SH-SY5Y (cell line): ENCODE measurements around the gene CD69.

Experiments
- GATA2 ChIP-seq: IDR thresholded peaks from 2 replicates; pipeline ENCODE4 v1.6.1; 2011; ENCODE audit warnings: mild to moderate bottlenecking, low read depth, low read length
- GATA3 ChIP-seq: IDR thresholded peaks from 2 replicates; pipeline ENCODE4 v1.6.1; 2011; ENCODE audit warnings: low read depth, mild to moderate bottlenecking, low read length, moderate library complexity

CD69 gene

DNA sequence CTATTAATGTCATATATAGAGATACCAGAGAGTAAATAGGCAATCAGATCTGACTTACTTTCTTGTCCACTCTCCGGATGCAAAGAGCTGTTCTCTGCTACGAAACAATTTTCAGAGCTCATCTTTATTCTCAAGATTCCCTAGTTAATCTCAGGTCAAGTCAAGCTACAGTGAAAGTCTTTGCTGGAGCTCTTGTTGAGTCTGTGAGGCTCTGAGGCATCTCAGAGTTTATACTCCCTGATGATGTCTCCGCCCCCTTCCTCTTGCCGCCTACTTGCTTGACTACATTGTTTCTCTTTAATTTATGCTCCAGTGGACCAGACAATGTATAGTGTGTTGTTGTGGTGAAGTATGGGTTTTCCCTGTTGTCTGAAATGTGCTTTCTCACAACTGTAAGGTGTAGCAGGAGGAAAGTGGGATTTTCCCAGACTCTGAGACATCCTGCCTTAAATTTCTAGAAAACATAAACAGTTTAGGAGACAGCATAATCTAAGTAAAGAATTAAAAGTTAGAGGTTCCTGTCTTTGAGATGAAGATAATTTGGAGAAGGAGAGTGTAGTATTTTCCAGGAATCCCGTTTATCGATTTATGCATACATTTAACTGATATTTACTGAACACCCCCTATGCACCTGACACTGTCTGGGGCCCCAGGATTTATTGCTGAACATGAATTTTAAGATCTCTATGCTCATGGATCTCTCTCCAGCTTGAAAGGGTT is at the start of gene CD69:
Gene CD69, minus strand, starts transcription at position 203 of the 720 bp plus-strand sequence. Its CDS starts 81 bp downstream, at position 122.
- TF ChIP-seq GATA3, result no peak
- no peak for TF ChIP-seq GATA2

DNA sequence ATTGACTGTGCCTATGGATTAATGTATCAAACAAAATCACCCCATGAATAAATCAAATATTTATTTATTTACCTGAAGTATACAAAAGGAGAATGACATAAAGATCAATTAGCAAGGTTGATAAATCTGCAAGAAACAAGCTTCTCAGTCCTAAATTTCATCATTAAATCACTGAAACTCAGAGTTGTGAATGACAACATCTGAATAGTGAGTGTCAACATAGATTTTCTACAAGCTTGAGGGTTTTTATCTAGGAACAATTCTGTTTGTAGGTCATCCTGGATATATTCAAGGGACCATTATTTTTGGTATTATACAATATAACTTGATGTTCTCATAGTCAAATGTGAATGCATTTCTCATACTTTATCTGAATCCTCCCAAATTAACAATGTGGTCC is 49.2 kb upstream of the CD69 start:
- TF ChIP-seq GATA3 (no peak), GATA2 (no peak)

DNA sequence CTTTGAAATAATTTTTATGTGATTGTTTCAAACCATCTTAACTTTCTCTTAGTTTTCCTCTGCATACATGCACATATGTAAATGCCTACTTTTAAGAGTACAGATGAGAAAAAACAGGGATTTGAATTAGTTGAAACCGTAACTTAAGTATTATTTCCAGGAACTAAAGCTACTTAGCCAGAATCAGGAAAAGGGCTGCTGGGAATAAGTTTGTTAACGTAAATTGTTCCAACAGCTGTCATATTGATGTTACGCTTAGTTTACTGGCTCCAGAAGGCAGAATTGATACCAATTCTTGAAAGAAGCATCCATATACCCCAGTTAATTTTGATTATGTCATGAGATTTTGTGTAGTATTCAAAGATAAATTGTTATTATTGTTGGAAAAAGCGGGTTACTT is 48.6 kb upstream of the CD69 start:
- TF ChIP-seq GATA3, result no peak
- TF ChIP-seq GATA2, result no peak

DNA sequence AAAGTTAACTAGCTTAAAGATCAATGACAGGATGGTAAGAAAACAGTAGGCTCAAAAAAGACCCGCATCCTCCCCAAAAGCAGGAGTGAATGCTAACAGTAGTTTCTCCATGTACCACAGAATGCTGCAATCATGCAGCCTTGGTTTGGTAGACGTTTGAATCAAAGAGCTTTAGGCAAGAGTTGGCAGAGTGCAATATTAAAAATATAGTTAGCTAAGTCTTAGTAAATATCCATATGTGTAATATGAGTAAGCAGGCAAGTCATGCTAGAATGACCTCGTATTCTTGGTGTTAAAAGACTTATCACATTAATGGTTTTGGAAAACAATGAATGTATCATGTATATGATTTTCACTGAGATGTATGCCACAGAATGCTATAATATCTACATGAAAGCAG is 47.8 kb upstream of the CD69 start:
- TF ChIP-seq GATA2 (no peak), GATA3 (no peak)

DNA sequence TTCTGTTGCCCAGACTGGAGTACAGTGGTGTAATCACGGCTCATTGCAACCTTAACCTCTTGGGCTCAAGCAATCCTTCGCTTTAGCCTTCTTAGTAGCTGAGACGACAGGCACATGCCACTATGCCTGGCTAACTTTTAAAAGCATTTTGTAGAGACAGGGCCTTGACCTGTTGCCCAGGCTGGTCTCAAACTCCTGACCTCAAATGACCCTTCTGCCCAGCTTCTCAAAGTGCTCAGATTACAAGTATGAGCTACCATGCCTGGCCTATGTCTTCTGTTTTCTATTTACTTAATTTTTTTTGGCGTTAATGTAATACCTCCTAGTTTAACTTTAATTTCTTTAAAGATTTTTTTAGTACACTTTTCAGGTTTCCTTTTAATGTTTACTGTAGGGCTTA is 46.0 kb upstream of the CD69 start:
- TF ChIP-seq GATA3 (no peak), GATA2 (no peak)

DNA sequence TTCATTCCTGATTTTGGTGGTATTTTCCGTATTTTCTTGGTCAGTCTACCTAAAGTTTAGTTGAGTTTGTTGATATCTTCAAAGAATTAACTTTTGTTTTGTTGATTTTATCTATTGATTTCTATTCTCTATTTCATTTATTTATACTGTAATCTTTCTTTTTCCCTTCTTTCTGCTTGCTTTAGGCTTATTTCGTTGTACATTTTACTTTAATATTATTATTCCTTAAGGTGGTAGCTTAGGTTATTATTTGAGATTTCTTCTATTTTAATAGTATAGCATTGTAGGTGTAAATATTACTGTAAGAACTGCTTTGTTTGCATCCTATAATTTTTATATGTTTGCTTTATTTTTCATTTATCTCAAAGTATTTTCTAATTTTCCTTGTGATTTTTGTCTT is 45.2 kb upstream of the CD69 start:
- no peak for TF ChIP-seq GATA3
- TF ChIP-seq GATA2, result no peak

DNA sequence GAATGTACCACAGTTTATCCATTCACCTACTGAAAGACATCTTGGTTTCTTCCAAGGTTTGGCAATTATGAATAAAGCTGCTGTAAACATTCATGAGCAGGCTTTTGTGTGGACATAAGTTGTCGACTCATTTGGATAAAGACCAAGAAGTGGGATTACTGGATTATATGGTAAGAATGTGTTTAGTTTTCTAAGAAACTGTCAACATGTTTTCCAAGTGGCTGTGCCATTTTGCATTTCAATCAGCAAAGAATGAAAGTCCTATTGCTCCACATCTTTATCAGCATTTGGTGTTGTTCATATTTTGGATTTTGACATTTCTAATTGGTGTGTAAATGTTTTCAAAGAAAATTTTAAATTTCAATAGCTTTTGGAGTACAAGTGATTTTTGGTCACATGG is 39.3 kb upstream of the CD69 start:
- TF ChIP-seq GATA3 (no peak), GATA2 (no peak)

DNA sequence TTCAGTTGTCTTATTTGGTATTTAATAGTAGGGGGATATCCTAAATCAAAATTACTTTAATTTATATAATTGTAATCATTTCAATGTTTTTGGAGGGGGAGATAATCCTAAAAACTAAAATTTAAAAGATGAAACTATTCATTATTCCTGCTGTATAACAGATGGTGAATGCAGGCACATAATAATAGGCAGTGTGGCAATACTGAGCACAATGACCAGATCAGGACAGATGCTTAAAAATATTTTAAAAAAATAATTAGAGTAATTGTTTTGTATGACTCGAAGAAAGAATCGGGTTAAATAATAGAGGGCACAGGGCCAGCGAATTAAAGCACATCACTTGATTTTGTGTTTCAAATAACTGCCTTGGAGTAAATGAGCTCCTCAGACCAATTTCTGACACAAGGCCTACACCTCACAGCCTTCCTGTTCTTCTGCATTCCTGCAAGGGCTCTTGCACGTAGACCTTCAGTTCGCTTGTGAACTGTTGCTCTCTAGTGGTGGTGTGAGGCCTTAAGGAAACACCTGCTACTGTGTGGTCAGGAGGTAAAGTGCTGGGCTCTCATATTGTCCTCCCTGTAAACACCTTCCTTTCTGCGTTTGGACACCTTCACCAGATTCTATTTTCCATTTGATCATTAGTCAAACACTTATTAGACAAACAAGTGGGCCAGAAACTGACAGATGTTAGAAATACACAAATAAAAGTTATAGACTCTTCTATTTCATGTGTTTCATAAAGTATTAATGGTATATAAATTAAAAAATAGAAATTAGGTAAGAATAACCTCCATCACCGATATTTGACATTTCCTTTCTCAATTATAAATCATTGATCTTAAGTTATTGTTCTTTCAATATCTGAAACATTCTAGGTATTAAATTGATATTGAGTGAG is 37.3 kb upstream of the CD69 start:
- TF ChIP-seq GATA3, result no peak
- TF ChIP-seq GATA2, result no peak

DNA sequence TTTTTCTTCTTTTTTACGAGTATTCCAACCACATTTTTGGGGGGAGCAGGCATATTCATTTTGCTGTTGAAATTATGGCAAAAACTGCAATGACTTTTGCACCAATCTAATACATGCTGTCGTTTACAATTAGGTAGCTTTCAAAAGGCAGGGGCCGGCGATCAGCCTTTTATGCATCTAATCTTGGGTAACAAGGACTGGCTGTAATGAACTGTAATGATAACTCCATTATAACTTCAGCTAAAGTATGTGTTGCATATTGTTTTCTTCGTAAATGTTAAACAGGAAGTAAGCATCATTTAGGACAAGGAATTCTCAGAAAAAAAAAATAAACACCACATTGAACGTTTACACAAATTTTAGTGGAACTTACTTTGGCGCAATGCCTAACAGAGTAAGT is 36.3 kb upstream of the CD69 start:
- no peak for TF ChIP-seq GATA2
- no peak for TF ChIP-seq GATA3

DNA sequence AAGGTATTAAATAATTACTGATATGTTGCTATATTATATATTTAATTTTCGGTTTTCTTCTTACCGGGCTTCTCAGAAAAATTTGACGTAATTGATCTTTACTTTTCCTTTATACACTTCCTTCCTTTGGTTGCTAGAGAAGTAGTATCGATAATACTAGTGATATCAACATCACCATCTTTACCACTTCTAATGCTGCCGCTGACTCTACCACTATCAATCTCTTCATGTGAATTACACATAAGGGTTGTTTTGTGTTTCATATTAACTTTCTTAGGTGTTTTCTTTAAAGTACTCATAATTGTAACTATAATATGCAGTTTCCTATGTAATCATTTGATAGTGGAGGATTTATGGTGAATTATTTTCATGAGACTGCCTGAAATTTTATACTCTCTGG is 35.6 kb upstream of the CD69 start:
- TF ChIP-seq GATA3, result no peak
- no peak for TF ChIP-seq GATA2

DNA sequence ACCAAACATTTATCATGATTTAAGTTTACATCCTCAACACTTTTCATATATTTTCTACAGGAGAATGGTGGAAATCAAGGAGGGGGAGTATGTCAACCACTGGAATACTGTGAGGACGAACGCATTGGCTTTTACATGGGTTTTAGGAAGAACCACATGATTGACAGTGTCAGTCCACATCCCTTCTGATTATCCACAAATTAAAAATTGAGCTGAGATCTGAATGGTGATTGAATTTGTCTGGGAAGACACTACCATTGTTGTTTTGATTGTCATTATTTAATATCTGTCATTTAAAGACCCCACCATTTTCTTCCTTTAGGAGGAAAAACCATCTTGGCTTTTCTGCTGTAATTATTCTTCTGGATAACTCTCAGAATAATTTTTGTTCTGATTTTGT is 35.2 kb upstream of the CD69 start:
- TF ChIP-seq GATA3 (no peak), GATA2 (no peak)

DNA sequence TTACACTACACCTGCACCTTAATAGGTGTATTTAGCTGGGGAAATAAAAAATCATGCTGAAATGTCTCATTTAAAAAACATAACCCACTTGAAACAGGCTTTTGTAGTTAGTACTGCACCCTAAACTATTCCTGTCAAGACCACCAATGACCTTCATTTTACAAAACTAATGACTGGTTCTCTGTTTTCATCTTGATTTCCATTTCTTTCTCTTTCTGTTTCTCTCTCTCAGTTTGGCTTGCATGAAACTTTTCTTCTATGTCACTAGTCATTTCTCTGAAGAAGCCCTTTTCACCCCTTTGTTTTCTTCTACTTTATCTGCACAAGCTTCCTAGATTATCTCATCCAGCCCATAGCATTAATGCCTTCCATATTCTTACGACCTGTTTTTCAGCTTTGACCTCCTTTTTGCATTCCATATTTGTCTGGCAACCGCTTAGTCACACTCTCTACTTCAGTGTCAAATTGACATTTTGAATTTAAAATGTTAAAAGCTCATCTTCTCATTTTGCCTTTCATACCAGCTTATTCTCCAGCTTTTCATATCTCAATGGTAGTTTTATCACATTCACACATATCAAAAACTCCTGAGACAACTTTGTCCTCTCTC is 33.9 kb upstream of the CD69 start:
- TF ChIP-seq GATA2, result no peak
- TF ChIP-seq GATA3, result no peak

DNA sequence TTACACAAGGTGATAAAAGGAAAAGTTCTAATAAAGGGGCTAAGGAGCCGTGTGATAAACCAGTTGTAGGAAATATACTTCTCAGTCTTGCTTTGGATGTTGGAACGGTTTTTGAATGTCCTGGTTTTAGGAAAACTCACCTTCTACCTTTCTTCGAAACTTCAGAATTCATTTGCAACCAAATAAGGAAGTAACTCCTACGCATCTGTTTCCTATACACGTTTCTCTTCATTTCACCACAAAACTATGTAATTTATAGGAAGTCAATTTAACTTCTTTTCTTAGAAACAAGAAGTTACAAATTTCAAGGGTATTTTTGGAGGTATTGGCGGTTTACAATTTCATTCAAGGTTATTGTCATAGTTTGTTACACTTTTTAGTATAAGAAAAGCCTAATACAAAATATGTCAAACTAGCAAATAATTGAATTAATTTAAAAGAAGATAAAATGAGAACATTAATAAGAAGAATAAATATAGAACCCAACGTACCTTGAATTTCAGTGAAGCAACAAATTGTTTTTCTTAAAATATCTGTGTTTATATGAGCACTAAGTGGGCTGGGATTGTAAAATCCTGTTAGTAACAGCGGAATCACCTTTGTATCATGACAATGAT is 33.2 kb upstream of the CD69 start:
- TF ChIP-seq GATA2, result no peak
- TF ChIP-seq GATA3, result no peak

DNA sequence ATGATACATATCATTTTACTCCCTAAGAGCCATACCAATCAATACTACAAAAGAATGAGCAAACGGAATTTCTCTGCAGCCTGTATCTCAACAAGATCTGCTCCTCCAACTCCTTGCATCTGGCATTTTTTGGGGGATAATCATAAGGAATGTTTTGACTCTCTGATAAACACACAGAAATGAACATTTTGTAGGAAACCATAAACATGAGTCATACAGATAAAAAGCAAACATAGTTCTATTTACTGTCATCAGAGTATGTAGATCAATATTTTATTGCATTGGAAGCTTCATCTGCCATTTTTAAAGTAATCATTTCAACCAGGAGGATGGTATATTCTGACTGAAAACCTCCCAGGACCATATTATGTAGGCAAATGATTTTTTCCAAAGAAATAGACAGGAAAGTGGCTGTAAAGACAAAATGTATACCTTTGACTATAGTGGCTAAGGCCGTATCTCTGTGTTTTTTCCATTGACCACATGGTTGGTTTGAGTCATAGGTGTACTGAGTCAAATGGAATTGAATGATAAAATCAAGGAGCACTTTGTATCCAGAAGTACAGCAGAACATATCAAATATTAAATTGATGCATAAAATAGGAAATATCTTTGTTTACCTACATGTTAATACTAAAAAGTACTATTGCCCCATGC is 32.4 kb upstream of the CD69 start:
- TF ChIP-seq GATA2 (no peak), GATA3 (no peak)
